ENCODE measurements around the gene TGFB1. TPM values are rescaled to one million over a fixed set of nuclear protein-coding genes. Genes with fewer than 3 reads are reported as not detected.

Gene TGFB1
- total RNA-seq, 1 experiment from 2014 or later = 8.6 TPM

DNA sequence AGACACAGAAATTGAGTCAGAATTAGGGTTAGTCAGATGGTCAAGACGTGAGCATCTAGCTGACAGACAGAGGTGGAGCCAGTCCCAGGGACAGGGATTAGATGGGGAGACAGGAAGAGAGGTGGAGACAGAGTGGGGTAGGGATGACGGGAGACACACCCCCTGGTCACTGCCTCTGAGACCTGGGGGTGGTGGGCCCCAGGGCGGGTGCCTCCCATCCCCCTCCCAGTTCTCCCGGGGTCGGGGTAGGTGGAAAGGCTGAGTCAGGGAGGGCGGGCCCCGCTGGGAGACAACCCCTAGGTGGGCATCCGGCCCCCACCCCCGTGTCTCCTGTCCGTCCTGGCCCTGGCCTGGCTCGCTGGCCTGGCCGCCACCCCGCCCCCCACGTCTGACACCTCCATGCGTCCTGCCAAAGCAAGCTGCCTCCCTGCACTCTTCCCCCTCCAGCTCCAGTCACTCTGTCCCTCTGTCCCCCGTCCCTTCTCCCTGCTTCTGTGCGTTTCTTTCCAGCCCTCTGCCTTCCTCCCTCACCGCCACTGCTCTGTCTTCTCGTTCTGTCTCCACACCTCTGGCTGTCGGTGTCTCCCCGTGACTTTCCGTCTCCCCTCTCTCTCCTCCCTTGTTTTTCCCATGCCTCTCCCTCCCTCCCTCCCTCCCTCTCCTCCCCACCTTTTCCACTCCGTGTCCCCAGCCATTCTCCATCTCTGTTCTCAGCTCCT is 28.6 kb downstream of the TGFB1 start:
- Histone ChIP-seq H3K4me3 (ENCODE audit: insufficient read depth, low read depth, low read length) (peak overlapping the region; percentile 38), H3K36me3 (replicated peaks; ENCODE audit: control insufficient read depth, insufficient read depth, low read length) (peaks cover 7% of the 10 kb centered on the region), H3K27me3 (ENCODE audit: control insufficient read depth, insufficient read depth, low read length) (no peaks in the 10 kb centered on the region)
- peak; percentile 93 for DNase-seq

GRCh38 chr19:41324231-41324702 is 29.5 kb downstream of the TGFB1 start:
- peaks cover 7% of the 10 kb centered on the region for H3K36me3 ChIP-seq (replicated peaks; ENCODE audit: control insufficient read depth, insufficient read depth, low read length)
- H3K4me3 ChIP-seq (ENCODE audit: insufficient read depth, low read depth, low read length) = no peak overlapping the region
- H3K27me3 ChIP-seq (ENCODE audit: control insufficient read depth, insufficient read depth, low read length) = no peaks in the 10 kb centered on the region
- peak; percentile 58 for DNase-seq

GRCh38 chr19:41323430-41324125 is 30.1 kb downstream of the TGFB1 start:
- peak; percentile 85 for DNase-seq
- H3K36me3 ChIP-seq (replicated peaks; ENCODE audit: control insufficient read depth, insufficient read depth, low read length) = peaks cover 11% of the 10 kb centered on the region
- no peak overlapping the region for H3K4me3 ChIP-seq (ENCODE audit: insufficient read depth, low read depth, low read length)
- no peaks in the 10 kb centered on the region for H3K27me3 ChIP-seq (ENCODE audit: control insufficient read depth, insufficient read depth, low read length)

DNA sequence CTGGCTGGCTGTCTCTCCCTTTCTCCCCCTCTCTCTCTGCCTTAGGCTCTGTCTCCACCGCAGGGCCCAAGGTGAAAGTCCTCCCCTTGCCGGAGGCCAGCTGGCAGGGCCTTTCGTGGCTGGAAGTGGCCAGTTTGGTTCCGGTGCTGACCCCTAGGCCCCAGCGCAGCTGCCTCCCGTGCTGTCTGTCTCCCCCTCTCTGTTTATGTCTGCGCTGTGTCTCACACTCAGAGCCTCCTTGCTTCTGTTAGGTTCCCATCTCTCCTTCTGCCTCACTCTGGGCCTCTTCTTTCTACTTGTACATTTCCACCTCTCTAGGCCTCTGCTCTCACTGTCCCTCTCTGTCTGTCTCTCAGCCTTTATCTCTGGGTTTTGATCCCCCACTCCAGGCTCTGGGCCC is 30.7 kb downstream of the TGFB1 start:
- Histone ChIP-seq H3K36me3 (replicated peaks; ENCODE audit: control insufficient read depth, insufficient read depth, low read length) (peaks cover 12% of the 10 kb centered on the region), H3K4me3 (ENCODE audit: insufficient read depth, low read depth, low read length) (no peak overlapping the region), H3K27me3 (ENCODE audit: control insufficient read depth, insufficient read depth, low read length) (no peaks in the 10 kb centered on the region)
- DNase-seq = no peak

- Histone ChIP-seq H3K36me3 (replicated peaks; ENCODE audit: control insufficient read depth, insufficient read depth, low read length) (peaks cover 12% of the 10 kb centered on the region), H3K27me3 (ENCODE audit: control insufficient read depth, insufficient read depth, low read length) (no peaks in the 10 kb centered on the region), H3K4me3 (ENCODE audit: insufficient read depth, low read depth, low read length) (no peak overlapping the region)
- DNase-seq = no peak
Measured at GRCh38 chr19:41322451-41322850, 31.3 kb downstream of the TGFB1 start.

DNA sequence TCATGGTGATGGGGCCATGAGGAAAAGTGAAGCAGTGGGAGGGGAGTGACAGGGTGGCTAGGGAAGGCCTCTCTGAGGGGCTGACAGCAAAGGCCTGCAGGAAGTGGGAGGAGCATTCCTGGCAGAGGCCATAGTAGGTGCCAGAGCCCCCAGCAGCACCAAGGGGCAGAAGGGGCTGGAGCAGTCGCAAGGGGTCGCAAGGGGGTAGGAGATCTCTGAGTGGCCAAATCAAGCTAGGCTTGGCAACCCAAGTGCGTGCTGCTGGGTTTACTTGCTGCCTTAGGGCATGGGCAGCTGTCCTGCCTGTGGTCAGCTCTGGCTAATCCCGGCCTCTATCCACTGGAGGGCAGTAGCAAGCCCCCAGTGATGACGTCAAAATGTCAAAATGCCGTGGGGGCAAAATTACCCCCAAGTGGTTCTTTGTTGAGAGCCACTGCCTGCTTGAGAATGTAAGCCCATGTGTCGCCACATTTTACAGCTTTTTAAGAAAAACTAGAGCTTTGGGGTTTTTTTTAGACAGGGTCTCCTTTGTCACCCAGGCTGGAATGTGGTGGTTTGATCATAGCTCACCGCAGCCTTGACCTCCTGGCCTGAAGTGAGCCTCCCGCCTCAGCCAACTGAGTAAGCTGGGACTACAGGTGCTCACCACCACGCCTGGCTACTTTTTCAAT is 32.0 kb downstream of the TGFB1 start:
- Histone ChIP-seq H3K36me3 (replicated peaks; ENCODE audit: control insufficient read depth, insufficient read depth, low read length) (peaks cover 17% of the 10 kb centered on the region), H3K27me3 (ENCODE audit: control insufficient read depth, insufficient read depth, low read length) (no peaks in the 10 kb centered on the region), H3K4me3 (ENCODE audit: insufficient read depth, low read depth, low read length) (no peak overlapping the region)
- peak; percentile 92 for DNase-seq

DNA sequence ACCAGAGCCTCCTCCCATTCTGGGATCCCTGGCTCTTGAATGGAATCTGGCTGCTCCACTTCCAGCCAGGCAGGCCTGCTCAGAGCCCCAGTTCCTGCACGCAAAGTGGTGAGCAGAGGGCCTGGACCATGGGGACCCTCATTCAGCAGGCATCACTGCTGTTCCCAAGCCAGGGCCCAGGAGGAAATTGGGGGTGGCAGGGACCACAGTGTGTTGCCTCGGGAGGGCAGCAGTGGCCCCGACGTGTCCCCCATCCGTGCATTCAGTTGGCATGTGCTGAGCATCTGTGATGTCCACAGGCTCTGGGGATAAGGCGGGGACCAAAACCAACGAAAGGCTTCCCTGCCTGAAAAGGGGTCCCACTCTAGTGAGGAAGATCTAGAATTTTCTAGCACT is 32.5 kb downstream of the TGFB1 start:
- peak; percentile 45 for DNase-seq
- no peaks in the 10 kb centered on the region for H3K27me3 ChIP-seq (ENCODE audit: control insufficient read depth, insufficient read depth, low read length)
- H3K4me3 ChIP-seq (ENCODE audit: insufficient read depth, low read depth, low read length) = no peak overlapping the region
- H3K36me3 ChIP-seq (replicated peaks; ENCODE audit: control insufficient read depth, insufficient read depth, low read length) = peaks cover 20% of the 10 kb centered on the region

DNA sequence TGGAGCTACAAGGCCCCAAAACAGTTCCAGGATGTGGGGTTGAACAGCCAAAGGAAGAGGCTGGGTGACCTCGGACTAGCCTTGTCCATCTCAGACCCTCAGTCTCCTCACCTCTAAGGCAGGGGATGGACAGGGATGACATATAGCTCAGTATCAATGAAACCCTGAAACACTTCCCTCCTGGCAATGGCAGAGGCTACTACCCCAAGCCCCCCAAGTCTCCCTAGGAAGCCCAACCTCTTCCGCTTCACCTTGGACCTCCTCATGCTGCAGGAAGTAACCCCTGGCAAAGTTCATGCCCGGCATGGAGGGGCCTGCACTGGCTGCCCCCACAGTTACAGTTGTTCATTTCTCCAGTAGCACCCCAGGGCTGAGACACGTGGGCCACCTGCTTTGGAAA is 33.2 kb downstream of the TGFB1 start:
- DNase-seq = no peak
- no peaks in the 10 kb centered on the region for H3K27me3 ChIP-seq (ENCODE audit: control insufficient read depth, insufficient read depth, low read length)
- peaks cover 20% of the 10 kb centered on the region for H3K36me3 ChIP-seq (replicated peaks; ENCODE audit: control insufficient read depth, insufficient read depth, low read length)
- H3K4me3 ChIP-seq (ENCODE audit: insufficient read depth, low read depth, low read length) = no peak overlapping the region

- Histone ChIP-seq H3K36me3 (replicated peaks; ENCODE audit: control insufficient read depth, insufficient read depth, low read length) (peaks cover 20% of the 10 kb centered on the region), H3K4me3 (ENCODE audit: insufficient read depth, low read depth, low read length) (no peak overlapping the region), H3K27me3 (ENCODE audit: control insufficient read depth, insufficient read depth, low read length) (no peaks in the 10 kb centered on the region)
- DNase-seq = no peak
Measured at GRCh38 chr19:41320185-41320518, 33.6 kb downstream of the TGFB1 start.

DNA sequence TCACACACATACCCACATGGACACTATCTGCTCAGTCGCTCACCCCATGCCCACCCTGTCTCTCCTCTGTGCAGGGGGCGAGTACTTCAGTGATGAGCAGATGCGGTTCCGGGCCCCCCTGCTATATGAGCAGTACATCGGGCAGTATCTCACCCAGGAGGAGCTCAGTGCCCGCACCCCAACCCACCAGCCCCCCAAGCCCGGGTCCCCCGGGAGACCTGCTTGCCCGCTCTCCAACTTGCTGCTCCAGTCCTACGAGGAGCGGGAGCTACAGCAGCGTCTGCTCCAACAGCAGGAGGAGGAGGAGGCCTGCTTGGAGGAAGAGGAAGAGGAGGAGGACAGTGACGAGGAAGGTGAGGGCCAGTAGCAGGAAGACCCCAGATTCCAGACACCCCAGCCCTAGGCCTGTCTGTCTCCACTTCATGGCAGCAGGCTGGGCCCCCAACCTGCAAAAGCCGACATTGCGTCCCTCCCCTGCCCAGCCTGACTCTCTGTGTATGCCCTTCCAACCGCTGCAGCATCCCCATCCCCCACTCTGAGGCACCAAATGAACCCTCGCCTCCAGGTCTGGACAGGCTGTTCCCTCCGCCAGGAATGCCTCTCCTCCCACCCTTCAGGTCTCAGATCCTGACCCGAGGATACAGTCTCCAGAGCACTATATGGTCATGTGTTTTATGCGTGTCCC is 34.1 kb downstream of the TGFB1 start:
- DNase-seq = peak; percentile 48
- H3K4me3 ChIP-seq (ENCODE audit: insufficient read depth, low read depth, low read length) = no peak overlapping the region
- H3K36me3 ChIP-seq (replicated peaks; ENCODE audit: control insufficient read depth, insufficient read depth, low read length) = peaks cover 20% of the 10 kb centered on the region
- H3K27me3 ChIP-seq (ENCODE audit: control insufficient read depth, insufficient read depth, low read length) = no peaks in the 10 kb centered on the region

GRCh38 chr19:41318696-41319499 is 34.8 kb downstream of the TGFB1 start:
- peaks cover 20% of the 10 kb centered on the region for H3K36me3 ChIP-seq (replicated peaks; ENCODE audit: control insufficient read depth, insufficient read depth, low read length)
- no peak overlapping the region for H3K4me3 ChIP-seq (ENCODE audit: insufficient read depth, low read depth, low read length)
- H3K27me3 ChIP-seq (ENCODE audit: control insufficient read depth, insufficient read depth, low read length) = no peaks in the 10 kb centered on the region
- no peak for DNase-seq

- Histone ChIP-seq H3K4me3 (ENCODE audit: insufficient read depth, low read depth, low read length) (no peak overlapping the region), H3K36me3 (replicated peaks; ENCODE audit: control insufficient read depth, insufficient read depth, low read length) (peaks cover 21% of the 10 kb centered on the region), H3K27me3 (ENCODE audit: control insufficient read depth, insufficient read depth, low read length) (no peaks in the 10 kb centered on the region)
- DNase-seq = no peak
Measured at GRCh38 chr19:41316306-41316920, 37.3 kb downstream of the TGFB1 start.

DNA sequence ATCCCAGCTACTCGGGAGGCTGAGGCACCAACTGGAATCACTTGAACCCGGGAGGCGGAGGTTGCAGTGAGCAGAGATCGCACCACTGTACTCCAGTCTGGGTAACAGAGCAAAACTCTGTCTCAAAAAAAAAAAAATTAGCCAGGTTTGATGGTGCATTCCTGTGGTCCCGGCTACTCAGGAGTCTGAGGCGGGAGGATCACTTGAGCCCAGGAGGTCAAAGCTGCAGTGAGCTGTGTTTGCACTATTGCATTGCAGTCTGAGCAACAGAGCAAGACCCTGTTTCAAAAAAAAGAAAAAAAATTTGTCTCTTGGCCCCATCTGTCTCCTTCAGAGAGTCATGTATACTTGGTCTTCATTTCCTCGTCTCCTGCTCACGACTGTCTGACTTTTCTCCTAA is 42.1 kb downstream of the TGFB1 start:
- H3K27me3 ChIP-seq (ENCODE audit: control insufficient read depth, insufficient read depth, low read length) = no peaks in the 10 kb centered on the region
- no peak overlapping the region for H3K4me3 ChIP-seq (ENCODE audit: insufficient read depth, low read depth, low read length)
- DNase-seq = no peak
- H3K36me3 ChIP-seq (replicated peaks; ENCODE audit: control insufficient read depth, insufficient read depth, low read length) = peaks cover 7% of the 10 kb centered on the region

GRCh38 chr19:41311072-41311471 is 42.6 kb downstream of the TGFB1 start:
- Histone ChIP-seq H3K36me3 (replicated peaks; ENCODE audit: control insufficient read depth, insufficient read depth, low read length) (peaks cover 8% of the 10 kb centered on the region), H3K4me3 (ENCODE audit: insufficient read depth, low read depth, low read length) (no peak overlapping the region), H3K27me3 (ENCODE audit: control insufficient read depth, insufficient read depth, low read length) (no peaks in the 10 kb centered on the region)
- no peak for DNase-seq

Measured in H7 (cell line).